Stimulated activated naive B cell treated with anti-CD40 and anti-IgM and Interleukin-4, amounts not matched to agents 10 μg/mL and 1 μg/mL and 100 μg/mL, for 72 hours (primary cell): ENCODE data around the gene VEGFA.

Experiments
- ATAC-seq, 2 donors: fragments of 150-1000 bp; cut with Tn5 transposase; replicated peaks; 2 replicates each; pipeline ENCODE4 v1.10.0; 2021; ENCODE audit warnings: moderate library complexity in 1 of 2
- DNase-seq: peaks from one replicate; pipeline ENCODE4 v3.0.0; 2021
- H3K27ac Mint-ChIP-seq: one replicate; pipeline ENCODE4 v1.8.0; 2022; ENCODE audit warnings: mild to moderate bottlenecking, mixed read lengths
- H3K27me3 Mint-ChIP-seq, 2 donors: one replicate each; pipeline ENCODE4 v1.8.0; 2022; ENCODE audit warnings: mixed read lengths in 2 of 2
- H3K36me3 Mint-ChIP-seq, 2 donors: one replicate each; pipeline ENCODE4 v1.8.0; 2022; ENCODE audit warnings: mixed read lengths in 2 of 2, mild to moderate bottlenecking in 1 of 2
- H3K4me1 Mint-ChIP-seq, 2 donors: one replicate each; pipeline ENCODE4 v1.8.0; 2022; ENCODE audit warnings: mixed read lengths in 2 of 2, mild to moderate bottlenecking in 1 of 2
- H3K4me3 Mint-ChIP-seq, 2 donors: one replicate each; pipeline ENCODE4 v1.8.0; 2022; ENCODE audit warnings: mild to moderate bottlenecking in 2 of 2, mixed read lengths in 2 of 2, moderate library complexity in 1 of 2
- H3K9me3 Mint-ChIP-seq, 2 donors: one replicate each; pipeline ENCODE4 v1.8.0; 2022; ENCODE audit warnings: mixed read lengths in 2 of 2, mild to moderate bottlenecking in 1 of 2

The VEGFA gene

GRCh38 chr6:43760210-43761168 lies 9.5 kb upstream of the VEGFA start:
- Mint-ChIP-seq H3K4me3 (no peak overlapping the region), H3K9me3 (no peaks in the 10 kb centered on the region), H3K4me1 (peaks cover 4 to 6% of the 10 kb centered on the region in 2 donors), H3K36me3 (no peaks in the 10 kb centered on the region), H3K27ac (no peak overlapping the region), H3K27me3 (peaks cover 8 to 9% of the 10 kb centered on the region in 2 donors)
- DNase-seq (no peak), ATAC-seq (no peak)

GRCh38 chr6:43761666-43762409 lies 8.2 kb upstream of the VEGFA start:
- Mint-ChIP-seq H3K27ac (no peak overlapping the region), H3K9me3 (no peaks in the 10 kb centered on the region), H3K36me3 (no peaks in the 10 kb centered on the region), H3K27me3 (peaks cover 7 to 19% of the 10 kb centered on the region in 2 donors), H3K4me1 (peaks cover 4 to 6% of the 10 kb centered on the region in 2 donors), H3K4me3 (no peak overlapping the region)
- DNase-seq (no peak), ATAC-seq (no peak)

- Mint-ChIP-seq H3K4me3 (no peak overlapping the region), H3K4me1 (peaks cover 4 to 5% of the 10 kb centered on the region in 2 donors), H3K36me3 (no peaks in the 10 kb centered on the region), H3K27me3 (peaks cover 11 to 25% of the 10 kb centered on the region in 2 donors), H3K9me3 (no peaks in the 10 kb centered on the region), H3K27ac (no peak overlapping the region)
- no peak for ATAC-seq
- no peak for DNase-seq
These were observed 7.6 kb upstream of the VEGFA start for GRCh38 chr6:43762410-43762768.

GRCh38 chr6:43762966-43763695 lies 6.9 kb upstream of the VEGFA start:
- peaks cover 11 to 26% of the 10 kb centered on the region in 2 donors for H3K27me3 Mint-ChIP-seq
- peaks cover 4% of the 10 kb centered on the region in 2 donors for H3K4me1 Mint-ChIP-seq
- H3K4me3 Mint-ChIP-seq, result no peak overlapping the region
- no peak overlapping the region for H3K27ac Mint-ChIP-seq
- ATAC-seq (no peak), DNase-seq (no peak)
- no peaks in the 10 kb centered on the region for H3K36me3 Mint-ChIP-seq
- H3K9me3 Mint-ChIP-seq, result no peaks in the 10 kb centered on the region

- no peak for ATAC-seq
- Mint-ChIP-seq H3K4me3 (no peak overlapping the region), H3K27ac (no peak overlapping the region), H3K36me3 (no peaks in the 10 kb centered on the region), H3K27me3 (peaks cover 11 to 26% of the 10 kb centered on the region in 2 donors), H3K9me3 (no peaks in the 10 kb centered on the region), H3K4me1 (no peaks in the 10 kb centered on the region)
- no peak for DNase-seq
These were observed 6.0 kb upstream of the VEGFA start for GRCh38 chr6:43763812-43764522.

GRCh38 chr6:43764772-43765171 lies 5.2 kb upstream of the VEGFA start:
- Mint-ChIP-seq H3K4me3 (no peak overlapping the region), H3K9me3 (no peaks in the 10 kb centered on the region)

GRCh38 chr6:43765776-43766499 lies 4.1 kb upstream of the VEGFA start:
- H3K4me3 Mint-ChIP-seq, result no peak overlapping the region
- peaks cover 11 to 17% of the 10 kb centered on the region in 2 donors for H3K4me1 Mint-ChIP-seq
- no peaks in the 10 kb centered on the region for H3K9me3 Mint-ChIP-seq
- ATAC-seq (no peak), DNase-seq (no peak)
- H3K36me3 Mint-ChIP-seq, result no peaks in the 10 kb centered on the region
- no peak overlapping the region for H3K27ac Mint-ChIP-seq
- H3K27me3 Mint-ChIP-seq, result peaks cover 11 to 26% of the 10 kb centered on the region in 2 donors

More at GRCh38 chr6:43764772-43765171, 5.2 kb upstream of the VEGFA start:
- H3K36me3 Mint-ChIP-seq, result no peaks in the 10 kb centered on the region
- DNase-seq, result no peak
- peaks cover 11 to 26% of the 10 kb centered on the region in 2 donors for H3K27me3 Mint-ChIP-seq
- ATAC-seq, result no peak
- peaks cover 8% of the 10 kb centered on the region in 2 donors for H3K4me1 Mint-ChIP-seq
- H3K27ac Mint-ChIP-seq, result no peak overlapping the region

- ATAC-seq, result no peak
- H3K27me3 Mint-ChIP-seq, result peaks cover 11 to 26% of the 10 kb centered on the region in 2 donors
- no peaks in the 10 kb centered on the region for H3K36me3 Mint-ChIP-seq
- H3K9me3 Mint-ChIP-seq, result no peaks in the 10 kb centered on the region
- no peak overlapping the region for H3K4me3 Mint-ChIP-seq
- H3K4me1 Mint-ChIP-seq, result peaks cover 11 to 17% of the 10 kb centered on the region in 2 donors
- no peak for DNase-seq
- no peak overlapping the region for H3K27ac Mint-ChIP-seq
These were observed 3.5 kb upstream of the VEGFA start for GRCh38 chr6:43766500-43766853.

- no peak for ATAC-seq
- no peak for DNase-seq
- H3K9me3 Mint-ChIP-seq, result no peaks in the 10 kb centered on the region
- no peak overlapping the region for H3K4me3 Mint-ChIP-seq
- no peaks in the 10 kb centered on the region for H3K36me3 Mint-ChIP-seq
- H3K27ac Mint-ChIP-seq, result no peak overlapping the region
- peaks cover 12 to 19% of the 10 kb centered on the region in 2 donors for H3K4me1 Mint-ChIP-seq
- H3K27me3 Mint-ChIP-seq, result peaks cover 11 to 26% of the 10 kb centered on the region in 2 donors
These were observed 3.0 kb upstream of the VEGFA start for GRCh38 chr6:43766964-43767461.

- ATAC-seq, result no peak
- H3K4me1 Mint-ChIP-seq, result peaks cover 14 to 27% of the 10 kb centered on the region in 2 donors
- DNase-seq, result no peak
- no peaks in the 10 kb centered on the region for H3K36me3 Mint-ChIP-seq
- H3K4me3 Mint-ChIP-seq, result no peak overlapping the region
- H3K27ac Mint-ChIP-seq, result no peak overlapping the region
- H3K27me3 Mint-ChIP-seq, result peaks cover 18 to 28% of the 10 kb centered on the region in 2 donors
- no peaks in the 10 kb centered on the region for H3K9me3 Mint-ChIP-seq
These were observed 2.2 kb upstream of the VEGFA start for GRCh38 chr6:43767553-43768505.

GRCh38 chr6:43768506-43768860 lies 1.5 kb upstream of the VEGFA start:
- H3K4me3 Mint-ChIP-seq, result no peak overlapping the region
- H3K36me3 Mint-ChIP-seq, result no peaks in the 10 kb centered on the region
- no peak for DNase-seq
- H3K27ac Mint-ChIP-seq, result no peak overlapping the region
- no peak for ATAC-seq
- H3K27me3 Mint-ChIP-seq, result peaks cover 25 to 34% of the 10 kb centered on the region in 2 donors
- no peaks in the 10 kb centered on the region for H3K9me3 Mint-ChIP-seq
- H3K4me1 Mint-ChIP-seq, result peaks cover 18 to 34% of the 10 kb centered on the region in 2 donors

- DNase-seq, result no peak
- H3K27ac Mint-ChIP-seq, result peak overlapping the region; percentile 20
- H3K9me3 Mint-ChIP-seq, result no peaks in the 10 kb centered on the region
These were observed 957 bp upstream of the VEGFA start for GRCh38 chr6:43768983-43769525.

More at GRCh38 chr6:43768983-43769525, 957 bp upstream of the VEGFA start:
- Mint-ChIP-seq H3K36me3 (no peaks in the 10 kb centered on the region), H3K4me1 (peaks cover 21 to 39% of the 10 kb centered on the region in 2 donors), H3K4me3 (peak overlapping the region; percentile 83 to 84), H3K27me3 (peaks cover 26 to 40% of the 10 kb centered on the region in 2 donors)
- peak in 1 of 2 donors; percentile 4 for ATAC-seq
